NCI-H82 (cell line): ENCODE results near the gene NPSR1.
A peak's percentile ranks its signal among the peaks of the same experiment; 100 is the strongest.

Experiments
- DNase-seq: peaks from one replicate; lab custom pipeline; 2025; lab: John Stamatoyannopoulos, UW

Gene NPSR1

DNA sequence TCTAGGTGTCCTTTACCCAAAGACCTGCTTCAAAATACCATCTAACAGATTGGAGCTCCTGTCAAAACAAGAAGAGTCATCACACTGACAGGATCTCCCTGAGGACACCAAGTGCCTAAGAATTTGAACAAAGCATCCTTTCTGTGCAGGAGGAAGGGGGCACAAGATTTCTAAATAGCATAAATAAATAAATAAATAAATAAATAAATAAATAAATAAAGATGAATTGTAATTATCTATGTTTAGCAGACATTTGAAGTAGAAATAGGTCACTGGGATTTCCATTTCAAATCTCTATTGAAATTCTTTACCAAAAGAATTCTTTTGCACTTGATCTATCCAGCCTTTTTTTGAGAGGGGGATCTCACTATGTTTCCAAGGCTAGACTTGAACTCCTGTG is 65.3 kb downstream of the NPSR1 start:
- DNase-seq: no peak

DNA sequence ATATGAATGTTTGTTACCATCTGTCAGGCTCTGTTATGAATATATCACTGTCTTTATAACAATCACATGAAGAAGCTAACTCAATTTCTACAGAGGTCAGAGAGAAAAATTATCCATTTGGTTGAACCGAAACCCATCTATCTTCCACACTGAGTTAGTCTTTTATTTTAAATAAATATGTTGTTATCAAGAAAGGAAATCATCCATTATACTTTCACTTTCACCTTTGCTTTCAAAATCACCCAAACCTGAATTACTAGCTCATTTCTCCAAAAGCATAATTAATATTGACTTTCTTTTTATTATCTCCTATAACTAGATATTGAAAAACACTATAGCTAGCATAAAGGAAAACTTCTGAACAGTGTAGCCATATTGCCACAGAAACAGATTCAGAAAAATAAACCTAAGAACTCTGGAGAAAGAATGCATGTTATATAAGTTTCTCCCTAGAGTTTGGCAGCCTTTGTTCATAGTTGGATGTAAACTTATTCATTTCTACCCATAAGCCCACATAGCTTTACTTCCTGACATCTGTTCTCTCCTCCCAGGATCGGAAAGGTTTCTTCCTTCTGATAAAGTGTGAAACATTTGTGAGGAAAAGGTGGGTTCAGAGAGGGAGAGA is 66.0 kb downstream of the NPSR1 start:
- no peak for DNase-seq

DNA sequence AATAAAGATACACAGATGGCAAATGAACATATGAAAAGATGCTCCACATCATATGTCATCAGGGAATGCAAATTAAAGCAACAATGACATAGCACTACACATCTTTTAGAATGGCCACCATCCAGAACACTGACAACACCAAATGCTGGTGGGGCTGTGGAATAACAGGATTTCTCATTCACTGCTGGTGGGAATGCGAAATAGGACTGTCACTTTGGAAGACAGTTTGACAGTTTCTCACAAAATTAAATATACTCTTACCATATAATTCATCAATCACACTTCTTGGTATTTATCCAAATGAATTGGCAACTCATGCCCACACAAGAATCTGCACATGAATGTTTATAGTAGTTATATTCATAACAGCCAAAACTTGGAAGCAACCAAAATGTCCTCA is 68.2 kb downstream of the NPSR1 start:
- no peak for DNase-seq

DNA sequence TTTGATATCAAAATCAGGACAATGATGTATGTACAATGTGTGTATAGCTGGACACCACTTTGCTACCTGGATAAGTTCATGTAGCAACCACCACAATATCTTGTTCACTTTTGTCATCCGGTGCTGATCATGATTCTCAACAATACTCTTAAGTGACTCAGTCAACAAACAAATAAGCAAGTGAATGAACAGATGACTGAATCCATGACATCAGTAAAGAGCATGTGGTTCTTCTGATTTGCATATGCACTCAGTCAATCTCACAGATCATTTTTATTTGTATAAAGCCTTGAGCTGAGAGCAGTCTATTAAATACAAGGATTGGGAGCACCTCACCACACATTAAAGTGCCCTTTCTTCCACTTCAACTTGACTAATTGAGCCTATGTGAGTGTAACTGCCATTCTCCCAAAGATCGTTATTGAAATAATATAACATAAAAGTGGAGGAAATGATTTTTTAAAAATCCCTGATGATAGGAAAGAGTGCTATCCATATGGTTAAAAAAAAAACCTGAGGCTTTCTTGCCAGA is 69.5 kb downstream of the NPSR1 start:
- DNase-seq: no peak

DNA sequence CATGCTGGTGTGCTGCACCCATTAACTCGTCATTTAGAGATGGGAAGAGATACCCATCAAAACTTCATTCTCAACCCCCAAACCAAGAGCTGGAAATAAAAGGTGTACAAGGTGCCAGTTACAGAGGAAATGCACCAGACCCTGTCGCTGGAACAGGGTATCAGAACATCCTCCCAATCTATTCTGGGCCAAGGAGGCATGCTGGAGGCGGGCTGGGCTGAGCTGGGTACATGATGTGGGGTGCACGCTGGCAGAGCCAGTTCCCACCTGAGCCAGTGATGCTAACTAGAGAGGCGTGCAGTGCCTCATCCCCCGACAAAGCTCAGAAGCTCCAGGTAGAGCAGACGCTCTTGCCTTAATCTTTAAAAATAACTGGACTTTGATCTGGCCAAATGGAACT is 70.1 kb downstream of the NPSR1 start:
- DNase-seq: no peak

DNA sequence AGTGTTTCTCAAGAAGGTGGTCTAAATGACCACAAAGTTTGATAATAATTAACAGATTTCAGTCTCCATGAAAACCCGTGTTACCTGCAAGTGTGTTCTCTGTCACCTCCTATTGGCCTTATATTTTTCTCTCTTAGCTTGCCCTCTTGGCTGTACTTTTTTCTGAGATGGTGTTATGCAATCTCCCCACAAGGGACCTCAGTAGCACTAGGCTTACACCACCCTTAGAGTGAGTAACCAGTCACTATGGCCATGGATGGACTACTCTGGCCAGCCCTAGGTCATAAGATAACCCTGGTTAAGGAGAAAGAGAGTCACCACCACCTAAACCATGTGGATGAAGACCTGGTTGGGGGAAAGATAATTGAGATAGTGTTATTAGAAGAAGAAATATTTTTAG is 76.8 kb downstream of the NPSR1 start:
- DNase-seq: no peak

DNA sequence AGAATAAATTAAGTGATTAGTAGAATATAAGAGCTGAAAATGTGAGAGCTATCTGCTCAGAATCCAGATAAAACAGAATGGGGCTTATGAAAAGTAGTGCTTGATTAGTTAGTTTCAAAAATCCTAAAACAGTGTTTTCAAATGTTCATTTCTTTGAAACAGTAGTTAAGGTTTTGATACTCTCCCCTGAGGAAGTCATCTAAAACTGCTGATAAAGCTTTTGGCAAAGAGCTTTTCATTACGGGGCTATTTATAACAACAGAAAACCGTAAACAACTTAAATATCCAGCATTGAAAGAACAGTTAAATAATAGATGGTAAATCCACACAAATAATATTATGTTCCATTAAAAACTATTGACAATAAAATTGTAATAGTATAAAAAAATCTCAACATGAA is 77.5 kb downstream of the NPSR1 start:
- no peak for DNase-seq

DNA sequence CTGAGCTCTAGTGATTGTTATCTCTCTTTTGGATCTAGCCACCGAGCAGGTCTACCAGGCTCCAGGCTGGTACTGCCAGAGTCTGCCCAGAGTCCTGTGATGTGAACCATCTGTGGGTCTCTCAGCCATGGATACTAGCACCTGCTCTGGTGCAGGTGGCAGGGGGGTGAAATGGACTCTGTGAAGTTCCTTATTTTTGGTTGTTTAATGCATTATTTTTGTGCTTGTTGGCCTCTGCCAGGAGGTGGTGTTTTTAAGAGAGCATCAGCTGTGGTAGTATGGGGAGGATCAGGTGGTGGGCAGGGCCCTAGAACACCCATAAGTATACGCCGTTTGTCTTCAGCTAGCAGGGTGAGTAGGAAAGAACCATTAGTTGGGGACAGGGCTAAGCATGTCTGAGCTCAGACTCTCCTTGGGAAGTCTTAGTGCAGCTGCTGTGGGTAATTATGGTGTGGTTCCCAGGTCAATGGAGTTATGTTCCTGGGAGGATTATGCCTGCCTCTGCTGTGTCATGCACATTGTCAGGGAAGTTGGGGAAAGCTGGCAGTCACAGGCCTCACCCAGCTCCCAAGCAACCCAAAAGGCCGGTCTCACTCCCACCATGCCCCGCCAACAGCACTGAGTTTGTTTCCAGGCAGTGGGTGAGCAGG is 81.8 kb downstream of the NPSR1 start:
- DNase-seq: peak; percentile 42

DNA sequence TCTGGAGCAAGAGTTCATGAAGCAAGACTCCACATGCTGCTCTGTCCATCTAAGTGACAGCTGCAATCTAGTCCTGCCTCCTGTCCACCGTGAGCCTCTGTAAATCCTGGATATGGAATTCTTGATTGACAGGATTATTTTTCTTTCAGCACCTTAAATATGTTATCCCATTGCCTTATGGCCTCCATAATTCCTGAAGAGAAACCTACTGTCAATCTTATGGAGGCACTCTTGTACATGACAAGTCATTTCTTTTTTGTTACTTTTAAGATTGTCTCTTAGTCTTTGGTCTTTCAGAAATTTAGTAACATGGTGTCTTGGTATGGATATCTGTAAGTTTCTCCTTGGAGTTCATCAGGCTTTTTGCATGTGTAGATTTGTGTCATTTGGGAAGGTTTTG is 82.8 kb downstream of the NPSR1 start:
- DNase-seq: no peak

DNA sequence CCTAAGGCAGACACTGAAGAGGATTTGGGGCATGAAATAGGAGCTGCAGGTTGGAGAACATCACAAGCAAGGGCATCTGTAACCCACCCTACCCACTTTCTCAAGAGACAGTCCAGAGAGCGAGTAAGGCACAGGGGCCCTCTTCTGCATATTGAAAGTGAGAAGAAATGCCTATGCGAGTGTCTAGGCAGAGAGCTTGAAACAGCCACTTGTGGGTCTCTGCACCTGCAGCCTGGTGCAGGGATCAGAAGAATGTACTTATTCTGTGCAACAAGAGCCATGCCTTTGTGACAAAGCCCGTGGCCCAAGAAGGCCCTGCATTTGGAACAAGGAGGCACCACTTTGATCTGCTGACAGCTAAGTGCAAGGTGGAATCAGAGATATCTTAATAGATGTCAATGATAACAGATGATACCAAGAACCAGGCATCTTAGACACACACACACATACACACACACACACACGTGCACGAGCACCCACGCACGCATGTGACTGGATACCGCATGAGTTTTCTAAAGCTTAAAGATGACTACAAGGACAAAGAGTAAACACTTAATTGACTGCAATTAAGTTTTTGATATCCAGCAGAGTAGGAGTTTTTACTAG is 89.3 kb downstream of the NPSR1 start:
- DNase-seq: no peak

DNA sequence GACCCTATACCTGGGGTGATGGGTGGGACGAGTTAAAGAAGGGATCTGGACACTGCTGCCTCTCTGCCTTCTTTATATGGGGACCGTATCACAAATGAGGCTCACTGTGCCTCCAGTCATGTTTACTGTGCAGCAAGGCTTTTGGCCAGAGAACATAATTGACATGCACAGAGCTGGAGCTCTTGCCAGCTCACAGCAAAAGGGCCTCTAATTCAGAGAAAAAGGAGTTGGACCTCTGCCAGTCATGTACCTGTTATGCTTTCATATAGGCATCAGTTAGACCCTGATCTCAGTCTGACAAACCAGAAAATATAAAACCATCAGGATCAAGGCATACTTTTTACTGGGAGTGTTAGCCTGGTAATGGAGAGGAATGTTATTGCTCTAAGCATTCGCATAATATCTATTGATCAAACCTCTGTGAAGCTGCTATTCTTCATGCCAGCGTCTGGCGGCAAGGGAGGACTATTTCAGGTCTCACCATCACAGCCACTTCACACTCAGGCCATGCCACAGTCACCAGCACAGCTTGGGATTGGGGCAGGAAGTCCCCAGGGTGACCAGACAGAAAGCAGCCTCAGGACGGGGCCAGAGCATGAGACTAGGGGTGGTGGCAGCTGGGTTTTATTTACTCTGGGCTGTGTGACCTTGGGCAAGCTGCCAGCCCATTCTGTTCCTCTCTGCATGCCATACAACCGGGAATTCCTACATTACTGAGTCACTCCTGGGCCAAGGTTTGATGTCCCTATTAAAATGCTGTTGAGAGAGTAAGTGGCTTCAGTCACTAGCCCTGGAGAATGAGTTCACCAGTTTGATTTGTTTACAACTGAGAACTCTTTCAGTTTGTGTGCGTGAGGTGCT is 90.1 kb downstream of the NPSR1 start:
- DNase-seq: peak; percentile 31

DNA sequence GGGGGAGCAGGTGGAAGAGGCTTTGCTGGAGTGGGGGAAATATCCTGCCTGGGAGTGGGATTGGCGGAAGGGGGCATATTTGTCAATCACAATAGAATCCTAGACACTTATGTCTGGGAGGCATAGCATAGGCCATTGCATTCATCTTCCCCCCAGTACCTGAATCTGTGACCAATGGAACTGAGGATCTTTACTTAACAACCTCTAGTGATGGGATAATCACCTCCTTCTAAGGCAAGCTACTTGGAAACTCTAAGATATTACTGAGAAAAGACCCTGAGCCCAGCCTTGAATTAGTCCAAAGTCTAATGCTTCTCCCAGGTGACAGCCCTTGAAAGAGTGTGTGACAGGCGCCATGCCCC is 90.7 kb downstream of the NPSR1 start:
- DNase-seq: no peak

DNA sequence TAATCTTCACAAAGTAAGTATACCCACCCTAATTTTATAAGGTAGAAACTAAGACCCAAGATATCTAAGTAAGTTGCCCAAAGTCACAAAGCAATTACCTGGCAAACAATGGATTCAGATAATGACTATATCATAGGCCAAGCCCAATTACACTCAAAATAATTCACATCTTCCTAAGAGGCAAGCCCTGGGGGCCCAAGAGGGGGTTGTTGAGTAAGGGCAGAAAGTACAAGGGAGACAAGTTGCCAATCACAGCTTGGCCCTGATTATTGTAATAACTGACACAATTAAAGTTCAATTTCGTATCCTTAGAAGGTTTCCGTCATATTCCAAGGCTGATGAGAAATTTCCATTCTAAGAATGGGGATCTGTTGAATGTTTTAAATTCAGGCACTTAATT is 91.4 kb downstream of the NPSR1 start:
- DNase-seq: no peak

DNA sequence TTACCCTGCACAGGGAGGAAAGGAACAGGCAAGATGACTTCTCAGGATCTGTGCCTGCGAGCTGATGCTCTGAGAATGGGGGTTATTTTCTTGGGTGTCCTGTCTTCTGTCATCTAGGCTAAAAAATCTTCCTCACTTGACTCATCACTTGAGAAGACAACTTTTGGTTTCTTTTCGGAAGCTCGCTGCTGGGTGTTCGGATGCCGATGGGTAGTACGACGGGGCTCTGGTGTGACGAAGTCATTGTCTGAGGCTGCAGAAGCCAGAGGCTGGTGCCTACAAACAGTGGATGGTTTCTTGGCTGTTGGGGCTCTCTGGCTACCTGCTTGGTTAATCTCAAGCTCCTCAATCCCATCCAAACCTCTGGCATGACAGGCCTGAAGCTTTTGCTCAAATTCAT is 92.2 kb downstream of the NPSR1 start:
- DNase-seq: no peak

DNA sequence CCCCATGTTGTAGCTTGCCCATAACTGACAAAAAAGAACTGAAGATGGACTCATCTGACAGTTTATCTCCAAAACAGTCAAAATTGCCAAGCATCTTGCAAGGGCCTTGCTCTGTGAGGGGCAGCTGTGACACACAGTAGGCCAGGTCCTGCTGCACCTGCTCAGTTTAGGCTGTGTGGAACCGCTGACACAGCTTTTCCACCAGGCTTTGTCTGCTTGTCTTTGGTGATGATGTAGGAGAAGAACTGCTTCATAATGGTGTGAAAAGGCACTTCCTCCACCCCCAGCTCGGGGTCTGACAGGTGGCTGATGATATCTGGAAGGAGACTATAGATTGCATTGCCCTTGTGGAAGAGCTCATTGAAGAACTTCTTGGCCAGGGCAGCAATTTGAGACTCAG is 92.6 kb downstream of the NPSR1 start:
- DNase-seq: no peak

DNA sequence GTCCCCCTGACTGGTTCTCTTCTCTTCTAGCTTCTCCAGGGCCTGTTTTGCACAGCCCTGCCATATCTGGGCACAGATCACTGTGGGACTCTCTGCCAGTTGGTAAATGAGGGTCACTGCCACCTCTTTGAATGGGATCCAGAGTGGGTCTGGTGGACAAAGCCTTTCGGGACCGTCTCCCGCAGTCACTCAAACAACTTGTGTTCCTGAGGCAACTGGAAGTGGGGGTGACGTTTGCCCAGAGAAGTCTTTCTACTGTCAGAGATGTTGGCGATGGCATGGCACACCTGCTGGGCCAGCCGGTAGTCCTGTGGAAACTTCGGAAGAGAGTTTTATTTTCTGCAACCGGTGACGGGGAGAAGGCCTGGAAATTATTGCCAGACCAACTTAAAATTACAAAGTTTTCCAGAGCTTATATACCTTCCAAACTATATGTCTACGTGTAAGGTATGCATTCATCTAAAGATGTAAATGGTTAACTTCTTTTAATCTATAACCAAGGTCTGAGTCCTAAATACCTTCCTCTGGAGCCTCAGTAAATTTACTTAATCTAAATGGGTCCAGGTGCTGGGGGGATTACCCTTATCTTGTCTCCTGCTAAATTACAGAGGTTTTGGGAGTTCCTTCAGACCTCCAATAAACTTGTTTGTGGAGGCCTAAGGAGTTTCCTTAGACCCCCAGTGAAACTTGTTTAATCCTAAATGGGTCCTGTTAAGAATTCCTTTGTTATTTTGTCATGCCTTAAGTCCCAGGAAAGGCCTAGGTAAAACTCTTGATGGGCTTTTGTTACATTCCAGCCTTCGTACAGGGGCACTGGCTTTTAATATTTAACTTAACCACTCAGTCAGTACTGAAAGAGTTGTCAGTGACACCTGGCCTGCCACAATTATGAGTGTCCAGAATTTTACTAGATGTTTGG is 94.0 kb downstream of the NPSR1 start:
- DNase-seq: no peak

DNA sequence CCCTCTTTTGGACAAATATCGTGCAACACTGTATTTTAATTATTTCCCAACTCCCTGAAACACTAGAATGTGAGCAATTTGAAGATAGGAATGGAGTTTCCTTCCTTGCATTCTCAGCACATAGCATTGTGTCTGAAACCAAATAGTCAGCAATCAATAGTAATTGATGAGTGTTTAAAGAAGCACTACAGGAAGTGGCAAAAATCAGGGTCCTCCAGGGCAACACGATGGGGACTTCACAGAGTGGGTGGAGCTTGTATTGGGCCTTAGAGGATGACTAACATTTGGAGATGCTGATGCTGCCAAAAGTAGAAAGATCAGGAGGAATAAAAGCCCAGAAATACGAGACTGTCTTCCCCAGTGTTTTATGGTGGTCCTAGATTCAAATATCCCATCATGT is 94.9 kb downstream of the NPSR1 start:
- DNase-seq: no peak

DNA sequence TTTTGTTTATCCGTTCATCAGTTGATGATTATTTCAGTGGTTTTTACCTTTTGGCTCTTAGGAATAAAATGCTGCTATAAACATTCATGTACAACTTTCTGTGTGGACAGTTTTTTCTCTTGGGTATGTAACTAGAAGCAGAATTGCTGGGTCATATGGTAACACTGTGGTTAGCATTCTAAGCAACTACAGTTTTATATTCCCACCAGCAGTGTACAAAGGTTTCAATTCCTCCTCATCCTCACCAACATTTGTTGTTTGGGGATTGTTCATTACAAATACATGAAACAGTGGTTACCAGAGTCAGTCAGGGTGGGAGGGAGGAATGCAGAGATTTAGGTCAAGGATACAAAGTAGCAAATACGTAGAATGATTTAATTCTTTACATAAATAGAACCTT is 97.0 kb downstream of the NPSR1 start:
- DNase-seq: no peak

DNA sequence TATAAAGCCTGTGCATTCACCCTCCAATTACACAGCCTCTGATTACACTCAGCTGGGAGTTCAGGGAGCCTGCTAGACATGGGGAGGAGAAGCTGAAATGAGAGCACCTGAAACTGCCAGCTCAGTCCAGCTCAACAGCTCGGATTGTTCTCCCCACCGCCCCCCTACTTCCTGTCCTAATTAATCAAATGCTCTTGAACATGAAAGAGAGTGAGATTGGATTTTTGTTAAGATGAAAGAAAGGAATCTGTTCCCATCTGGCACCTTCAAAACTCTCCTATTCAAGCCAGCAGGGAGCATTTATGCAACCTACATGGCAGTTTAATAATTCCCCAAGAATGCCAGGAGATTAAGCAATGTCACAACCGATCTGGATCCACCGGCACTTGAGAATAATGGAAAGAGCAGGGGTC is 98.0 kb downstream of the NPSR1 start:
- DNase-seq: peak; percentile 72

DNA sequence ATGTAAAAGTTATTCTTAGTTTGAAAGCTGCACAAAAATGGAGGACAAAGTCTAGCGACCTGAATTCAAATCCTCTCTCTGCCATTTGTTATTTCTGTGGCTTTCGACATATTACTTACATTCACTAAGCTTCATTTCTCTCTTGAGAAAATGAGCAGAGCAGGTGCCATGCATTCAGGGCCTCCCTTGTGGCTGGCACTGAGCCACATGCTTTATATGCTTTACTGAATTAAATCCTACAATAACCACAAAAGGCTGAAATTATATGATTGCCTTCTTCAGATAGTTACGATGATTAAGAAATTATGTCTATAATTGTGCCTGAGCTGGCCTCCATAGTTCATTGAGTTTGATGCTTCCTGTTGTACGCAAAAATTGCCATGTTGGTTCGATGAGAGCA is 98.7 kb downstream of the NPSR1 start:
- no peak for DNase-seq

DNA sequence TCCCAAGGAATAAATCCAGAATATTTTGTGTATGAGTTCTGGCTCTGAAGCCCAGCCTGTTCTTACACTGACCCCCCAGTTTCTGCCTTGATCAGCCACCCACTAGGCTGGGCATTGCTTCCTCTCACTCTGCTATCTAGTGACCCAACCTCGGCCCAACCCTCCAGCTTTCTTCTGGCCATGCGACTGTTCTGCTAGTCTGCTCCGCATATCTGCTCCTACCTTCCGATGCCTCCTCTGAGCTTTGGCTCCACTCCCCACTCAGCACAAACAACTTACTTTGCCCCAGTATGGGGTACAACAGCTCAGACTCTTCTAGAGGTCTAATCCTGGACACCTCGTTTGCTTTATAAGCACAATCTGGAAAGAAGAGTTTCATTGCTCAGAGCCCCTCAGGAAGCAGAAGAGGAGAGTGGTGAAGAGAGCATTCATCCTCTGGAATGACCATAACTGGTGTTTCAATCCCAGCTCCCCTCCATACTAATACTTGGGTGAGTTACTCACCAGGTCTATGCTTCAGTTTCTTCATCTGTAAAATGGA is 99.6 kb downstream of the NPSR1 start:
- DNase-seq: no peak
